Fibroblast of pulmonary artery (primary cell): ENCODE data around the gene CUL9.

ENCODE experiments used
- DNase-seq: peaks from one replicate; pipeline ENCODE4 v3.0.0-alpha.2; 2010; ENCODE audit warnings: low read depth
- H3K4me3 ChIP-seq: replicated peaks from 2 replicates; pipeline ENCODE4 v1.5.1; 2011; ENCODE audit warnings: low read depth, mild to moderate bottlenecking, control low read depth, low read length, moderate library complexity
- CTCF ChIP-seq: IDR thresholded peaks from 2 replicates; pipeline ENCODE4 v1.5.1; 2011; ENCODE audit warnings: mild to moderate bottlenecking, control low read depth, low read length, inconsistent platforms; ENCODE audit errors: missing control alignments

CUL9 gene

GRCh38 chr6:43256670-43257366 is 74.8 kb downstream of the CUL9 start:
- no peak for TF ChIP-seq CTCF
- H3K4me3 ChIP-seq = no peak overlapping the region
- no peak for DNase-seq

GRCh38 chr6:43257367-43258145 is 75.6 kb downstream of the CUL9 start:
- TF ChIP-seq CTCF = no peak
- H3K4me3 ChIP-seq = no peak overlapping the region
- DNase-seq = no peak

- no peak overlapping the region for H3K4me3 ChIP-seq
- TF ChIP-seq CTCF = no peak
- DNase-seq = no peak
Observed at GRCh38 chr6:43258180-43258579, 76.2 kb downstream of the CUL9 start.

- TF ChIP-seq CTCF = no peak
- H3K4me3 ChIP-seq = no peak overlapping the region
Observed at GRCh38 chr6:43258807-43259686, 77.1 kb downstream of the CUL9 start.

GRCh38 chr6:43260791-43261190 is 78.8 kb downstream of the CUL9 start:
- no peak overlapping the region for H3K4me3 ChIP-seq
- no peak for DNase-seq
- TF ChIP-seq CTCF = no peak

More at GRCh38 chr6:43258807-43259686, 77.1 kb downstream of the CUL9 start:
- DNase-seq = no peak

GRCh38 chr6:43261198-43261597 is 79.2 kb downstream of the CUL9 start:
- H3K4me3 ChIP-seq = no peak overlapping the region
- DNase-seq = no peak
- no peak for TF ChIP-seq CTCF
